HG03439 (cell line): ENCODE measurements around the gene LMBR1.
"Not testable (repeated sequence)": the region's sequence is repeated elsewhere in the genome, so short reads cannot be mapped to it uniquely, and the experiment has no call there.

ENCODE experiments used
- ATAC-seq: cut with Tn5 transposase; IDR thresholded peaks from one replicate; pipeline ENCODE4 v1.9.1; 2021; ENCODE audit warnings: mild to moderate bottlenecking, moderate library complexity; ENCODE audit not compliant: unreplicated experiment

The LMBR1 gene

DNA sequence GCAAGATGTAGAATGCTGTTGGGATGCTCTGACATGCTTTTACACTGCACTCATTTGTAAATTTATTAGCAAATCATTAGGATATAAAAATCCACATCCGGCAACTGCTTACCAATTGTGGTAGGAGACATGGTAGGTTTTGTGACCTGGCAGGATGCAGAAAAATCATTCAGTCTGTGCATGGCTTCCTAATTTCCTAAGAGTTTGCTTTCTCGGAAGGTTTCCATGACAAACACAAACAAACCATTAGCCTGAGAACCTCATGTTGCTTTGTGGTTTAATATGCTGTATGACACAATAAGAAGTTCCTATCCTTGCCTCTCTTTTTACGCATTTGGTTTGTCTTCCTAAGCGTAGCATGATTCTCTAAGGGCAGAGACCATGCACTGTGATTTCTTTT lies 14.7 kb upstream of the LMBR1 start:
- ATAC-seq: no peak

DNA sequence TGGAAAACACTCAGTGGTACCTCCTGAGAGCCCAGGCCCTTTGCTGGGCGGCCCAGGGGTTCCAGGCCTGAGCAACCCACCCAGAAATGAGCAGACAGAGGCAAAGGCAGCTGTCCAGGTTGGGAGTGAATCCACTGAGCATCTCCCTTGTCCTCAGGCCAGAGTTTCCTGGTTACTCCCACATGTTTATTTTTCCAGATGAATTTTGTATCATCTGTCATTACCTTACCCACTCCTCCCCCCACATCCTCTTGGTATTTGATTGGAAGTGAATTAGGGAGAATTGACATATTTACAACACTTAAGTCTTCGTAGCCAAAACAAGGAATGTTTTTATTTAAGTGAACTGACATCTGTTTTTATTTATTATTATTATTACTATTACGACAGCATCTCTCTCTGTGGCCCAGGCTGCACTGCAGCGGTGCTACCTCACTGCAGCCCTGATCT lies 13.2 kb upstream of the LMBR1 start:
- no peak for ATAC-seq

DNA sequence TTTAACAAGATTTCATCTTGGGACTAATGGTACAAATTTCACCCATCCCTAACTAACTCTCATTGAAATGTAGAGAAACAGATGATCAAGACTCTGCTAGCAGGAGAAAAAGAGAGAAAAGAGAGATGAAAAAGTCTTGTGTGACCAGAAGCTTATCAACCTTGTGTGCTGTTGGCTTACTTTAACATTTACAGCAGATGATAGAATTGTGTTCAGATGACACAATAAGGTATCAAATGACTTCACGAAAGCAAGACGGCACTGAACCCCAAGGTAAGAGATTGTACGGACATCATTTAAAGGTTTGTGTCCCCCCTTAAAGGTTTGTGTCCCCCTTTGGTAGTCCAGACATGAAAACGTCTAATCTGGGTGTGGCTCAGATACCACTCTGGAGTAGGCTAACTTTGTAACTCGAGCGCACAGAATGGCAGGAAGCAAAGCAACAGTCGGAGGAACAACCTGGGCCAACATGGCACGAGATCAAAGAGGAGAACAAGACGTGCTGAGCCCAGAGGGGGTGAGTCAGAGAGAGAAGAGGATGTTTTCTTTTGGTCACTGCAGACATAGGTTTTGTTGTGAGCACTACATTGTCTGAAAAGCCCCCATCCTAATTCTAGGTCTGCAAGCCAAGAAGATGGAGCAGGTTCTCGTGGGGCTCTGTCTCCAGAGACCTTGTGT lies 10.4 kb upstream of the LMBR1 start:
- no peak for ATAC-seq

DNA sequence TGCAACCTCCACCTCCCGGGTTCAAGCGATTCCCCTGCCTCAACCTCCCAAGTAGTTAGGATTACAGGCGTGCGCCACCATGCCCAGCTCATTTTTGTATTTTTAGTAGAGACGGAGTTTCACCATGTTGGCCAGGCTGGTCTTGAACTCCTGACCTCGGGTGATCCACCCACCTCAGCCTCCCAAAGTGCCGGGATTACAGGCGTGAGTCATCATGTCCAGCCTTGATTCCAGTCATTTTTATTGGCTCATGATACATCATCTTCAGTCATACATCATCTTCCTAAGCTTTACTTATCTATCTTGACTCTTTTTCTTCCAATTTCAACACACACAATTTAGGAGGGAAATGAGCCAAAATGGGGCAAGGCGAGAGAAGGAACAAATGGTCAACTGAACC lies 7.1 kb upstream of the LMBR1 start:
- not testable (repeated sequence) for ATAC-seq

DNA sequence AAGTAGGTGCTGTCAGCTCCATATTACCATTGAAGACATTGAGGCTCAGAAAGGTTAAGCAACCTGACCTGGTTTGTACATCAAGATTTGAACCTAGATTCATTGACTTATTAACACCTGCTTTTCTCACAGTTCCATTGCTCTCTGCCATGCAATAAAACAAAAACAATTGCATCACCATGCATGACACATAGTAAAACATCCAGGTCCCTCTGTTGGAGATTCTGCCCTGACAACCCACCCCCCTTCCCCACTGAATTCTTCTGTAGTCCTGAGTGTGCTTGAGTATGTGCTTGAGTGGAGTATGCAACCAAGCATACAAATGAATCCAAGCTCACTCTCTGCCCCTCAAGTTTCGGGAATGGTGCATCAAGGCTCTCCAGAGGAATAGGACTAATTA lies 6.0 kb upstream of the LMBR1 start:
- no peak for ATAC-seq

DNA sequence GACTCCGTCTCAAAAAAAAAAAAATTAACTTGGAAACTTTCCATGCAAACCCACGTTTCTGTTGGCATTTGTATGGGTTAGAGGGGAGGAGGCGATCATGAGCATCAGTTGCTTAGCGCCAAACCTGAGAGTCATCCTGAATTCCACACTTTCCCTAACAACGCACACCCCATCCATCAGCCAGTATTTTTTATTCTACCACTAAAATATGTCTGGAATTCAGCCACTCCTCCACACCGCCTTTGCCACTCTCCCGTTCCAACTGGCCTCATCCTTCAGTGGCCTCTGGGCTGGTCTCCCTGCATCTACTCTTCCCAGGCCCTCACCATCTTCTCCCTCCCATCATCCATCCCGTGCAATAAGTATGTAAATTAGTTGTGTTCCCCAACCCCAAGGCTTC lies 4.7 kb upstream of the LMBR1 start:
- no peak for ATAC-seq

DNA sequence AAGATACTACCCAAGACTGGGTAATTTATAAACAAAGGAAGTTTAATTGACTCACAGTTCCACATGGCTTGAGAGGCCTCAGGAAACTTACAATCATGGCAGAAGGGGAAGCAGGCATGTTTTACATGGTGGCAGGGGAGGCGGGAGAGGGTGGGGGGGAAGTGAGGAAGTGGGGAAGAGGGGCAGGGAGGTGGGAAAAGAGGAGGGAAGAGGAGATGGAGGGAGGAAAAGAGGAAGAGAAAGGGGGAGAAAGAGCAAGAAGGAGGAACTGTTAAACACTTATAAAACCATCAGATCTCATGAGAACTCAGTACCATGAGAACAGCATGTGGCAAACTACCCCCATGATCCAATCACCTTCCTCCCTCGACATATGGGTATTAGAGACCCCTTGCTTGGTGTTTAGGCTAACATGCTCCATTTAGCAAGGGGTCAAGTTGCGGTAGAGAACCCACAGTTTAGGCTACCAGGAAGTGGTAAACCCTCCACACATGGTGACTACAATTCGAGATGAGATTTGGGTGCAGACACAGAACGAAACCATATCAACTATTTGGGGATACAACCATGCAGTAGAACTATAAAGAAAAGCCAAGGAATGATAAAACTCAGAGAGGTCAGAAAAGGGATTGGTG lies 3.5 kb upstream of the LMBR1 start:
- no peak for ATAC-seq

DNA sequence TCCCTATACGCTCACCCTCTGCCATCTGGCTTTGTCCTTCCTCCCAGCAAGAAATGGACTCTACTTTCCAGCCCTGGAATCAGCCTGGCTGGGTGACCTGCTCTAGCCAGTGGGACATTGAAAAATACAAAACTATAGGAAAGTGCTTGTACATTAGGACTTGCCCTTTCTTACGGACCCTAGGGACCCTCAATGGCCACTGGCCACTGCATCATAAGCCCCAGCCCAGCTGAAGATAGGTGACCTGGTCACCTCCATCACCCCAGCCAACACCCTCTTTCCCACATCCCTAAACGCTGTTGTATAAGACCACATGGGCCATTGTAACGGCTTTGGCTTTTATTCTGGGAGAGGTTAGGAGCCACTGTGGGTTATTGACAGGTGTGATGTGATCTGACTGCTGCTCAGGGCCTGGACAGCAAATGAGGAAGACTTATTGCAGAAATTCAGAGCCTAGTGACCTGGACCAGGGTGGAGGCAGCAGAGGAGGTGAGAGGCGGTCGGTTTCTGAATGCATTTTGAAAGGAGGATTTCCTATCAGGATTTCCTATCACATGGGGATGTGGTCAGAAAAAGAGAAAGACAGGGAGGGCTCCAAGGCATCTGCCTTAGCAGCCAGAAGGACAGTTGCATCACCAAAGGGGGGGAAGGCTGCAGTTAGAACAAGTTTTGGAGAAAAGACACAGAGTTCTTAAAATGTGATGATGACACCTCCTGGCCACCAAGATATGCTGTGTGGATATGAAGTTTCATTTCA lies 2.2 kb upstream of the LMBR1 start:
- no peak for ATAC-seq

DNA sequence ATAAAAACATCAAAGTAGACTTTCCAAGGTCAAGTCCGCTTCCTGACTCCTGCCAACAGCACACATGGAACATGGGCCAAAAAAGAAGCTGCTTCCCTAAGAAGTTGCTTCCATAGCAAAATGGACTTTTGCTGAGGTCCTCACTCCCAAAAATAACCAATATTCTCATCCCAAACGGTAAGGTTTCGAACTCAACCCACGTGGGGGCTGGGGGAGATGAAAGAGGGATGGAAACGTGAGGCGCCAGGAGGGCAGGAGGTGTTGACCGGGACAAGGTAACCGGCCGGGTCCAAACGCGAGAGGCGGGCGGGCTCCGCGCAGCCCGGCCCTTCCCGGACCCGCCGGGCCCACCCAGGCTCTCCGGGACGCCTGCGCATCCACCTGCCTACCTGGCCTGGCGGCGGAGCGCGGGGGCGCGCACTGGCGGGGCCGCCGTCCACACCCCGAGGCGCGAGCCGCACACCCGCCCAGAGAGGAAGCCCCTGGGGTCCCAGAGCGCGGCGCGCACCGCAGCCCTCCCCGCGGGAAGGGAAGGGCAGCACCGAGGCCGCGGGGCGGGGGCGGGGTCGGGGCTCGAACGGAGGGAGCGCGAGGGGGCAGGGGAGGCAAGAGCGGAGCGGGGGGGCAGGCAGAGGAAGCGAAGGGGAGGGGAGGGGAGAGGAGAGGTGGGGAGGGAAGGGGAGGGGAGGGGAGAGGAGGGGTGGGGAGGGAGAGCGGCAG lies 742 bp downstream of the LMBR1 start:
- ATAC-seq: peak; percentile 9

DNA sequence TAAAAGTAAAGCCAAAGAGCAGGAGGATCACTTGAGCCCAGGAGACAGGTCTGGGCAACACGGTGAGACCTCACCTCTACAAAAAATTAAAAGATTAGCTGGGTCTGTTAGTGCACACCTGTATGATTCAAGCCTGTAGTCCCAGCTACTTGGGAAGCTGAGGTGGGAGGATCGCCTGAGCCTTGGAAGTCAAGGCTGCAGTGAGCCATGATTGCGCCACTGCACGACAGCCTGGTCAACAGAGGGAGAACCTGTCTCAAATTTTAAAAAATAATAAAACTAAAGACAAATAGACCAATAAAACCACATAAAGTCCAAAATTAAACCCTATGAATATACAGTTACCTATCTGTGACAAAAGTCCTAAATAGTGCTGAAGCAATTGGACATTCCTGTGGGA lies 3.2 kb downstream of the LMBR1 start:
- ATAC-seq: no peak

DNA sequence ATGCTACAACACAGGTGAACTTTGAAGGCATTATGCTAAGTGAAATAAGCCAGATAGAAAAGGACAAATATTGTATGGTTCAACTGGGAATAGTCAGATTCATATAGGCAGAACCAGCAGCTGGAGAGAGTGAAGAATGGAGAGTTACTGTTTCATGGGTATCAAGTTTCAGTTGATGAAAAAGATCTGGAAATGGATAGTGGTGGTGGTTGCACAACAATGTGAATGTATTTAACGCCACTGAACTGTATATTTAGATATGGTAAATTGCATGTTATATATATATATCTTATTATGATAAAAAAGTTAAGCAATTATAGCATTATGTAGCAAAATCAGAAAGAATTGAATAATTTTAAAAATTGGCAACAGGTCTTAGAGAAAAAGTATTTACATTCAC lies 3.9 kb downstream of the LMBR1 start:
- ATAC-seq: no peak

DNA sequence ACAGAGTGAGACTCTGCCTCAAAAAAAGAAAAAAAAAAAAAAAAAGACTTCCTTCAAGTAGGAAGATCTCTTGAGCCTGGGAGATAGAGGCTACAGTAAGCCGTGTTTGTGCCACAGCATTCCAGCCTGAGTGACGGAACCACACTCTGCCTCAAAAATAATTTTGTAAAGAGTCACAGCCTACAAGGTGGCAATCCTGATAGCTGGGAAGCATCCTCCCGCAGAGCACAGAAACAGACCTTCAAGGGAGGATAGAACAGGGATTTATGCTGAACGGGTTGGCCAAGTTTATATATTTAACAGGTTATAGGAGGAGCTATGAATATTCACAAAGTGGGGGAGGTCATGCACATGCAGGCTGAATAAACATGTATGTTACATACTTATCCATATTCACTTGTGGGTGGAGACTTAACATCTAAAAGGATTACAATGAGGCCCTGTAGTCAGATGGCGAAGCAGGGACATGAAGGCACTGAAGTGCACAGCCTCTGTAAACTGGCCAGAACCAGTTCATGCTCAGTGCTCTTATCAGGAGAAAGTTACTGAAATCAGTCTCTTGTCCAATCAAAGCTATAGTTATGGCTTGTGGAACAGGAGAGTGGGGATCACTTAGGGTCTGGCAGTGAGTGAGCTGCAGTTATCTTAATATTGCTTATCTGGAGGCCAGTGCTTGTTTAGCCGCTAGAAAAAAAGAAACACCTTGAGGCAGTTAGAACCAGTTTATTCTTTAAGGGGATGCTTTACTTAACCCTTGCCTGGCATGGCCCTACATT lies 6.8 kb downstream of the LMBR1 start:
- ATAC-seq: no peak

DNA sequence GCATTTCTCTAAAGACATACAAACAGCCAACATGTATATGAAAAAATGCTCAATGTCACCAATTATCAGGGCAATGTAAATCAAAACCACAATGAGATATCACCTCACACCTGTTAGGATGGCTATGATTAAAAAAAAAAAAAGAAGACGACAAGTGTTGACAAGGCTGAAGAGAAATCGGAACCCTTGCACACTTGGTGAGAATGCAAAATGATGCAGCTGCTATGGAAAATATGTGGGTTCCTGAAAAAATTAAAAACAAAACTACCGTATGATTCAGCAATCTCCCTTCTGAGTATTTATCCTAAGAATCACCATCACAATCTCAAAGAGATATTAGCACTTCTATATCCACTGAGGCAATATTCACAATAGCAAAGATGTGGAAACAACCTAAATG lies 11.3 kb downstream of the LMBR1 start:
- ATAC-seq: no peak

DNA sequence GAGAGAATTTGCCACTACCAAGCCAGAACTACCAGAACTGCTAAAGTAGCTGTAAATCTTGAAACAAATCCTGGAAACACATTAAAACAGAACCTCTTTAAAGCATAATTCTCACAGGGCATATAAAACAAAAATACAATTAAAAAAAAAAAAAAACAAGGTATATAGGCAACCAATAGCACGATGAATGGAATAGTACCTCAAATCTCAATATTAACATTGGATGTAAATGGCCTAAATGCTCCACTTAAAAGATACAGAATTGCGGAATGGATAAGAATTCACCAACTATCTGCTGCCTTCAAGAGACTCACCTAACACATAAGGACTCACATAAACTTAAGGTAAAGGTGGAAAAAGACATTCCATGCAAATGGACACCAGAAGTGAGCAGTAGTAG lies 17.2 kb downstream of the LMBR1 start:
- no peak for ATAC-seq

DNA sequence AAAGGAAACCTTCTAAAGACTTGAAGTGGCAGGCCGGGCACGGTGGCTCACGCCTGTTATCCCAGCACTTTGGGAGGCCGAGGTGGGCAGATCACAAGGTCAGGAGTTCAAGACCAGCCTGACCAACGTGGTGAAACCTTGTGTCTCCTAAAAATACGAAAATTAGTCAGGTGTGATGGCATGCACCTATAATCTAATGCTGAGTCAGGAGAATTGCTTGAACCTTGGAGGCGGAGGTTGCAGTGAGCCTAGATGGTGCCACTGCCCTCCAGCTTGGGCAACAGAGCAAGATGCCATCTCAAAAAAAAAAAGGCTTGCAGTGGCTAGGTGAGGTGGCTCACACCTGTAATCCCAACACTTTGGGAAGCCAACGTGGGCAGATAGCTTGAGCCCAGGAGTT lies 24.6 kb downstream of the LMBR1 start:
- ATAC-seq: not testable (repeated sequence)

DNA sequence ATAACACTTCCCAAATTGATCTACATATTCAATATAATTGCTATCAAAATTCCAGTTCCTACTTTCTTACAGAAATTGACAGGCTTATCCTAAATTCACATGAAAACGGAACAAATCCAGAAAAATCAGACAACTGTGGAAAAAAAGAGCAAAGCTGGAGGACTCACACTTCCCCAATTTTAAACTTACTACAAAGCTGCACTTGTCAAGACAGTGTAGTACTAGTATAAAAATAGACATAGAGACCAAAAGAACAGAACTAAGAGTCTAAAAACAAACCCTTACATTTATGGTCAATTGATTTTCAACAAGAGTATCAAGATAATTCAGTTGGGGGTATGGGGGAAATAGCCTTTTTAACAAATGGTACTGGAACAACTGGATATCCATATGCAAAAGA lies 27.5 kb downstream of the LMBR1 start:
- ATAC-seq: no peak

DNA sequence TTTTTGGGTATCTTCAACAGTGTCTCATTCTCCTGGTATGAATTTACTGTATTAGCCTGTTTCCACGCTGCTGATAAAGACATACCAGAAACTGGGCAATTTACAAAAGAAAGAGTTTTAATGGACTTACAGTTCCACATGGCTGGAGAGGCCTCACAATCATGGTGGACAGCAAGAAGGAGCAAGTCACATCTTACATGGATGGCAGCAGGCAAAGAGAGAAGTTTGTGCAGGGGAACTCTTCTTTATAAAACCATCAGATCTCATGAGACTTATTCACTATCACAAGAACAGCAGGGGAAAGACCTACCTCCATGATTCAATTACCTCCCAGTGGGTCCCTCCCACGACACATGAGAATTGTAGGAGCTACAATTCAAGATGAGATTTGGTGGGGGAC lies 31.0 kb downstream of the LMBR1 start:
- not testable (repeated sequence) for ATAC-seq

DNA sequence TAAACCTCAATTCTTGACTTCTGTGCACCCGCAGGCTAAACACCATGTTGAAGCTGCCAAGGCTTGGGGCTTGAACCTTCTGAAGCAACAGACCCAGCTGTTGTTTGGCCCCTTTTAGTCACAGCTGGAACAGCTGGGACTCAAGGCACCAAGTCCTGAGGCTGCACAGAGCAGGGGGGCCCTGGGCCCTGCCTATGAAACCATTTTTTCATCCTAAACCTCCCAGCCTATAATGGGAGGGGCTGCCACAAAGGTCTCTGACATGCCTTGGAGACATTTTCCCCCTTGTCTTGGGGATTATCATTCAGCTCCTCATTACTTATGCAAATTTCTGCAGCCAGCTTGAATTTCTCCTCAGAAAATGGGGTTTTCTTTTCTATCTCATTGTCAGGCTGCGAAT lies 31.8 kb downstream of the LMBR1 start:
- ATAC-seq: no peak

DNA sequence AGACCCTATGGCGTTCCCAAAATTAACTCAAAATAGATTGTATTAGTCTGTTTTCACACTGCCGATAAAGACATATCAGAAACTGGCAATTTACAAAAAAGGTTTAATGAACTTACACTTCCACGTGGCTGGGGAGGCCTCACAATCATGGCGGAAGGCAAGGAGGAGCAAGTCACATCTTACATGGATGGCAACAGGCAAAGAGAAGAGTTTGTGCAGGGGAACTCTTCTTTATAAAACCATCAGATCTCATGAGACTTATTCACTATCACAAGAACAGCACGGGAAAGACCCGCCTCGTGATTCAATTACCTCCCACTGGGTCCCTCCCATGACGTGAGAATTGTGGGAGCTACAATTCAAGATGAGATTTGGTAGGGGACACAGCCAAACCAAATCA lies 32.9 kb downstream of the LMBR1 start:
- not testable (repeated sequence) for ATAC-seq

DNA sequence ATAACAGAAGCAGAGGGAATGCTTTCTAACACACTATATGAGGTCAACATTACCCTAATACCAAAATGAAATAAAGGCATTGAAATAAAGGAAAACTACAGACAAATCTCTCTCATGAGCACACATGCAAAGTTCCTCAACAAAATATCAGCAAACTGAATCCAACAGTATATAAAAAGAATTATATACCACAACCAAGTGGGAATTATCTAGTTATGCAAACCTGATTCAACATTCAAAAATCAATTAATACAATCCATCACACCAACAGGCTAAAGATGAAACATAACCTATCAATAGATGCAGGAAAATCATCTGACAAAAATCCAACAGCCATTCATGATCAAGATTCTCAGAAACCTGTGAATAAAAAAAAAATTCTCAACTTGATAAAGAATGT lies 34.5 kb downstream of the LMBR1 start:
- no peak for ATAC-seq

DNA sequence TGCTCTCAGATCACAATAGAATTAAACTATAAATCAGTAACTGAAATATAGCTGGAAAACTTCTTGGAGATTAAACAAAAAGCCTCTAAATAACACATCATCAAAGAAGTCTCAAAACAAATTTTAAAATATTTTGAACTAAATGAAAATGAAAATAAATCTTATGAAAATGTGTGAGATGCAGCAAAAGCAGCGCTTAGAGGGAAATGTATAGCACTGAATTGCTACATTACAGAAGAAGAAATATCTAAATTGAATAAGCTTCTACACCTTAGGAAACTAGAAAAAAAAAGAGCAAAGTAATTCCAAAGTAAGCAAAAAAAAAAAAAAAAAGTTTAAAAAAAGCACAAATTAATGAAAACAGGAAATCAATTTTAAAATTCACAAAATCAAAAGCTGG lies 35.2 kb downstream of the LMBR1 start:
- no peak for ATAC-seq
